Body of pancreas (tissue), 4 donors: Measurements from ENCODE around the gene NBEAL2. TPM values are rescaled to one million over a fixed set of nuclear protein-coding genes. Genes with fewer than 3 reads are reported as not detected.

Experiments
- ATAC-seq: fragments of 150-250 bp; one replicate; pipeline ENCODE4 v1.9.1; 2016
- DNase-seq, 4 donors: peaks; one replicate each; pipeline ENCODE4 v3.0.0-alpha.2; 2019
- H3K27ac ChIP-seq, 4 donors: fragments of 200-600 bp; sonication (generic); 1 replicate in 3 of 4; 2 replicates in 1 of 4; pipeline versions ENCODE4 v1.5.1 to v1.6.1; 2016 to 2019; ENCODE audit warnings: mild to moderate bottlenecking in 1 of 4, mixed read lengths in 1 of 4, moderate library complexity in 1 of 4
- H3K27me3 ChIP-seq, 2 donors: fragments of 200-600 bp; sonication (generic); one replicate each; pipeline ENCODE4 v1.6.0; 2016; ENCODE audit warnings: mild to moderate bottlenecking in 1 of 2
- H3K36me3 ChIP-seq, 2 donors: fragments of 200-600 bp; sonication (generic); replicated peaks in 1 of 2; 2 replicates each; pipeline ENCODE4 v1.5.1; 2016; ENCODE audit warnings: low read depth in 2 of 2; ENCODE audit not compliant: insufficient read depth in 1 of 2
- H3K4me1 ChIP-seq: fragments of 200-600 bp; sonication (generic); one replicate; pipeline ENCODE4 v1.6.0; 2016
- H3K4me3 ChIP-seq, 2 donors: fragments of 200-600 bp; sonication (generic); 1 replicate in 1 of 2; 2 replicates in 1 of 2; pipeline ENCODE4 v1.5.1; 2016 to 2019
- H3K9me3 ChIP-seq, 3 donors: fragments of 200-600 bp; sonication (generic); 1 replicate in 2 of 3; 2 replicates in 1 of 3; pipeline ENCODE4 v1.5.1; 2016
- POLR2A ChIP-seq, 3 donors: fragments of 450-650 bp; IDR thresholded peaks; one replicate each; pipeline ENCODE4 v1.6.1; 2016; ENCODE audit warnings: antibody characterized with exemption in 3 of 3, mild to moderate bottlenecking in 2 of 3
- WGBS, 2 donors: methylation state at CpG; one replicate each; pipeline ENCODE4 v1.1.5; 2017; 5-methylcytosine and 5-hydroxymethylcytosine counted together
- intact Hi-C: fragments of 100-400 bp; cut with DNase I; formaldehyde crosslinking; loops from one replicate; pipeline ENCODE4 v1.15.1; 2023
- total RNA-seq, 2 donors: library from RNA; depleted of rRNA; stranded (reverse); fragments of >200 nt; gene quantifications; one replicate each; pipeline ENCODE4 v1.1.0, GENCODE V29; 2016
- TF ChIP-seq, protein P1 (sequence below), 7 experiments: fragments of 450-650 bp in 4 of 7; fragments of 200-600 bp in 3 of 7; sonication (generic) in 3 of 7; IDR thresholded peaks; one replicate each; pipeline ENCODE4 v1.5.1; 2016 to 2019; ENCODE audit warnings: antibody characterized with exemption in 7 of 7

NBEAL2 gene
- total RNA-seq, 2 donors from 2014 or later = 98.8 to 151 TPM

DNA sequence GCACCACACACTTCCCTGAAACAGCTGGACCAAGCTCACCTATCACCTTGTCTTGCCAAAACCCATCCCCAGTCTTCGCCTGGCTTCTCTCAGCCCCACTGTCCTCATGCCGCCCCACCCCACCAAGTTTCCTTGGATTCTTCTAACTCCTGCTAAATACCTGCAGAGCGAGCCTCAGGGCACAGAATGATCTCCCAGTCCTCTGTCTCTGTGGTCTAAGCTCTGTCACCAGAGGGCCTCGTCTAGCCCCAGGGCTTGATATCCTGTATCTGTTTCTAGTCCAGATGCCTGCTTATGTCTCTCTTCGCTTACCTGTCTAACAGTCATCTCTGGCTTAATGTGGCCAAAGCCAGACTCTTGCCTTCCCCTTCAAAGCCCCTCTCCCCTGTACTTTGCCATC is 12.7 kb upstream of the NBEAL2 start:
- WGBS, 2 donors = 76 to 81% methylated on average over 5 of the region's 5 CpGs
- ATAC-seq = no peak
- Histone ChIP-seq H3K27me3 (no peaks in the 10 kb centered on the region), H3K9me3 (no peaks in the 10 kb centered on the region), H3K27ac (peak overlapping the region in 3 of 4 donors; percentile 39 to 81 (median 48)), H3K4me3 (no peak overlapping the region), H3K36me3 (no peaks in the 10 kb centered on the region), H3K4me1 (peaks cover 75% of the 10 kb centered on the region)
- no peak for DNase-seq
- intact Hi-C loops = no loop called here
- TF ChIP-seq, protein P1, sequence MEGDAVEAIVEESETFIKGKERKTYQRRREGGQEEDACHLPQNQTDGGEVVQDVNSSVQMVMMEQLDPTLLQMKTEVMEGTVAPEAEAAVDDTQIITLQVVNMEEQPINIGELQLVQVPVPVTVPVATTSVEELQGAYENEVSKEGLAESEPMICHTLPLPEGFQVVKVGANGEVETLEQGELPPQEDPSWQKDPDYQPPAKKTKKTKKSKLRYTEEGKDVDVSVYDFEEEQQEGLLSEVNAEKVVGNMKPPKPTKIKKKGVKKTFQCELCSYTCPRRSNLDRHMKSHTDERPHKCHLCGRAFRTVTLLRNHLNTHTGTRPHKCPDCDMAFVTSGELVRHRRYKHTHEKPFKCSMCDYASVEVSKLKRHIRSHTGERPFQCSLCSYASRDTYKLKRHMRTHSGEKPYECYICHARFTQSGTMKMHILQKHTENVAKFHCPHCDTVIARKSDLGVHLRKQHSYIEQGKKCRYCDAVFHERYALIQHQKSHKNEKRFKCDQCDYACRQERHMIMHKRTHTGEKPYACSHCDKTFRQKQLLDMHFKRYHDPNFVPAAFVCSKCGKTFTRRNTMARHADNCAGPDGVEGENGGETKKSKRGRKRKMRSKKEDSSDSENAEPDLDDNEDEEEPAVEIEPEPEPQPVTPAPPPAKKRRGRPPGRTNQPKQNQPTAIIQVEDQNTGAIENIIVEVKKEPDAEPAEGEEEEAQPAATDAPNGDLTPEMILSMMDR (IDR thresholded peaks at IDR 0.05) = no peak
- no peak for TF ChIP-seq POLR2A (IDR thresholded peaks at IDR 0.05)

DNA sequence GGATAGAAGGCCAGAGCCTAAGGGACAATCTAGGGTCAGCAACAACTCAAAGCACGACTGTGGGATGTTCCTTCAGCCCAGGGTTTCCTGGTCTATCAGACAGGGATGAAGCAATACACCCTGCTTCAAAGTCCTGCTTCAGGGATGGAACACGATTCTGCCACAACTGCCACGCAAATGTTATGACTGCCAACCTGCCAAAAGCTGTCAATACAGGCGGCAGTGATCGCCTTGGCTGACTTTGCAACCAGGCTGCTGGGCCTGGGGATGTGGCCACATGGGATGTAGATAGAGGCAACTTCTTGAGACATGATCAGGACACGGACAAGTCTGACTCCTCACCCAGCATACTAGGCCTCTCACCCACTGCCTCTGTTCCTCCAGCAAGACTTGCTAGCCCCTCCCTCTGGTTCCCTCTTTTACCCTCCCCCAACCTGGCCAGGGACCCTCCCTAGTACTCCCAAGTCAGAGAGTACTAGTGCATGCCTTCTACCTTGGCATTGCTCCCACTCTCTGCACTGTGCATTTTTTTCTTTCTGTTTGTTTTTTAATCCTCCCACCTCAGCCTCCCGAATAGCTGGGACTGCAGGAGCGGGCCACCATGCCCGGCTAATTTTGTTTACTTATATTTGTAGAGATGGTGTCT is 10.6 kb upstream of the NBEAL2 start:
- H3K27ac ChIP-seq = peak overlapping the region in 3 of 4 donors; percentile 78 to 81 (median 79)
- peaks cover 85% of the 10 kb centered on the region for H3K4me1 ChIP-seq

DNA sequence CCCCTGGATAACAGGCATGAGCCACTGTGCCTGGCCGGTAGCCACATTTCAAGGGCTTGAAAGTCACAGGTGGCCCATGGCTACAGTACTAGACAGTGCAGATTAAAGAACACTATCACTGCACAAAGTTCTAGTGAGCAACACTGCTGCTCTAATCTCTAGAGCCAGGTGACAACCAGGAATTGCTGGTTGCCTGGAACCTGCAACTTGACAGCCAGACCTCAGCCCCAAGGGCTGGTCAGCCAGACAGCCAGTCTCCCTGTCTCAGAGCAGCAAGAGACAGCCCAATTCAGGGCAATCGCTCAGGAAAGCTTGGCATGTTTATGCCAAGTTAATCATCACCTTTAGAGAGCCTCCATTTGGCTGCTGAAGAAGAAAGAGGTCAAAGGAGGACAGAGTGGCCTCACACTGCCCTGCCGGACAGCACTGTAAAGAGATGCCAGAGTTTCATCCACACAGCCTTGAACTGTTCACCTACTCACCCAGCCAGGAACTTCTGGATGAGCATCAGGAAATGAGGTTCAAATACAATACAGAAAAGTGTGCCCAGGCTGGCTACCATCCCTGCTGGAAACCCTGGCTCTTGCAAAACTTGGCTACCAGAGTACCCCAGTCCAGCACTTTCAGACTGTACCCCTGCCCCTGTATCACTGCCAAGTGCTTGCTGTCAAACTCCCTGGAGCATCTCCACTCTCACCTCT is 8.9 kb upstream of the NBEAL2 start:
- Histone ChIP-seq H3K4me3 (no peak overlapping the region), H3K36me3 (no peaks in the 10 kb centered on the region), H3K27me3 (no peaks in the 10 kb centered on the region), H3K4me1 (peaks cover 94% of the 10 kb centered on the region), H3K9me3 (no peaks in the 10 kb centered on the region), H3K27ac (peak overlapping the region; percentile 73 to 81 (median 78))
- intact Hi-C loops = no loop called here
- ATAC-seq = peak; percentile 89
- 9% methylated on average over 3 of the region's 3 CpGs for WGBS, 2 donors
- peak; percentile 75 to 91 (median 81) for DNase-seq
- peak in 1 of 3 donors; percentile 24 for TF ChIP-seq POLR2A (IDR thresholded peaks at IDR 0.05)
- TF ChIP-seq, protein P1 (IDR thresholded peaks at IDR 0.05) = no peak

More for the DNA sequence above, 10.6 kb upstream of the NBEAL2 start:
- Histone ChIP-seq H3K4me3 (no peak overlapping the region), H3K27me3 (no peaks in the 10 kb centered on the region), H3K36me3 (no peaks in the 10 kb centered on the region), H3K9me3 (no peaks in the 10 kb centered on the region)
- 20 to 36% methylated on average over 8 to 9 of the region's 9 CpGs for WGBS, 2 donors
- no peak for ATAC-seq
- no peak for TF ChIP-seq POLR2A (IDR thresholded peaks at IDR 0.05)
- TF ChIP-seq, protein P1 (IDR thresholded peaks at IDR 0.05) = no peak
- no peak for DNase-seq
- intact Hi-C loops = no loop called here

DNA sequence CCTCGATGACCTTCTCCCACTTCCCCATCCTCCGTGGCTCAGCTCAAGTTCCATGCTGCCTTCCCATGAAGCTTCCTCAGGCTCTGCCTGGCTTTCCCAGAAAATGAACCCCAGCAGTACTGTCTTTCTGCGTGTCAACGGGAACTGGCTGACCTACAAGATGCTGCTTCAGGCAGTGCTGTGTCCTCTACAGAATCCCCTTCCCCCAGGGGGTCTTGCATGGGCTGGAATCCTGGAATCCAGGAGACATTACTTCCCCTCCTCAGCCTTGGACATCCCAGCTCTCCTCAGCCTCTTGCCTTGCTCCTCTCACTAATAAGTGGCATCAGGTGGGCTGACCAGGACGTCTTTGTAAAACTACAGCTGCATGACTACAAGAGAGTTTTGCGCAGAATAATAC is 8.3 kb upstream of the NBEAL2 start:
- ATAC-seq = no peak

More for the DNA sequence above, 8.3 kb upstream of the NBEAL2 start:
- Histone ChIP-seq H3K27ac (peak overlapping the region; percentile 73 to 81 (median 78)), H3K9me3 (no peaks in the 10 kb centered on the region), H3K4me1 (peaks cover 90% of the 10 kb centered on the region), H3K27me3 (no peaks in the 10 kb centered on the region), H3K4me3 (no peak overlapping the region), H3K36me3 (no peaks in the 10 kb centered on the region)
- intact Hi-C loops = no loop called here
- DNase-seq = no peak
- TF ChIP-seq, protein P1 (IDR thresholded peaks at IDR 0.05) = no peak
- no peak for TF ChIP-seq POLR2A (IDR thresholded peaks at IDR 0.05)
- WGBS, 2 donors = 26 to 29% methylated on average over 6 of the region's 6 CpGs
